ENCODE data around the gene SAP30L. TPM values are rescaled to one million over a fixed set of nuclear protein-coding genes. Genes with fewer than 3 reads are reported as not detected.

SAP30L gene
- total and polyA plus RNA-seq, 2 of the 4 experiments (the other 2 are of a cell fraction) = 9.7 to 17.6 TPM

GRCh38 chr5:154474396-154475334 is 28.9 kb downstream of the SAP30L start (continued):
- TF ChIP-seq, protein P1, sequence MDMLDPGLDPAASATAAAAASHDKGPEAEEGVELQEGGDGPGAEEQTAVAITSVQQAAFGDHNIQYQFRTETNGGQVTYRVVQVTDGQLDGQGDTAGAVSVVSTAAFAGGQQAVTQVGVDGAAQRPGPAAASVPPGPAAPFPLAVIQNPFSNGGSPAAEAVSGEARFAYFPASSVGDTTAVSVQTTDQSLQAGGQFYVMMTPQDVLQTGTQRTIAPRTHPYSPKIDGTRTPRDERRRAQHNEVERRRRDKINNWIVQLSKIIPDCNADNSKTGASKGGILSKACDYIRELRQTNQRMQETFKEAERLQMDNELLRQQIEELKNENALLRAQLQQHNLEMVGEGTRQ (IDR thresholded peaks at IDR 0.05; ENCODE audit: low read depth, low read length) = no peak
- no peak for TF ChIP-seq BHLHE40 (IDR thresholded peaks at IDR 0.05; ENCODE audit: low read depth, low read length)

Data from IMR-90 (cell line).